Myocyte (in vitro differentiated cells): ENCODE results near the gene PATE4. TPM values are rescaled to one million over a fixed set of nuclear protein-coding genes. Genes with fewer than 3 reads are reported as not detected.
"Not testable (repeated sequence)": the region's sequence is repeated elsewhere in the genome, so short reads cannot be mapped to it uniquely, and the experiment has no call there.

Experiments used
- DNase-seq: peaks from one replicate; pipeline ENCODE4 v3.0.0-alpha.2; 2012; ENCODE audit warnings: low read depth
- polyA plus RNA-seq: library from polyadenylated mRNA; unstranded; fragments of >200 nt; gene quantifications from one replicate; pipeline ENCODE4 v1.2.1, GENCODE V29; 2012; ENCODE audit warnings: missing spikeins
- total RNA-seq: library from RNA; depleted of rRNA; stranded (reverse); fragments of >200 nt; gene quantifications from 2 replicates; pipeline ENCODE4 v1.2.3, GENCODE V29; 2014

PATE4 gene
- total RNA-seq, result not detected in 2 replicates
- not detected for polyA plus RNA-seq

- no peak for DNase-seq
Measured at GRCh38 chr11:125833016-125833415, at the start of gene PATE4. Gene PATE4 (plus strand): TSS chr11:125833316. CDS start chr11:125833360, 44 bp downstream.

- no peak for DNase-seq
Measured at GRCh38 chr11:125784678-125785077, 48.4 kb upstream of the PATE4 start.

- no peak for DNase-seq
Measured at GRCh38 chr11:125787827-125788226, 45.3 kb upstream of the PATE4 start, which contains the start of gene PATE3. Gene PATE3 (plus strand): TSS chr11:125788127. CDS start chr11:125788152, 25 bp downstream.

GRCh38 chr11:125790825-125791224 is 42.3 kb upstream of the PATE4 start:
- DNase-seq, result no peak

- DNase-seq, result no peak
Measured at GRCh38 chr11:125797641-125798040, 35.5 kb upstream of the PATE4 start.

GRCh38 chr11:125799808-125800207 is 33.3 kb upstream of the PATE4 start:
- no peak for DNase-seq

- no peak for DNase-seq
Measured at GRCh38 chr11:125802387-125802786, 30.7 kb upstream of the PATE4 start.

GRCh38 chr11:125807909-125808308 is 25.2 kb upstream of the PATE4 start:
- DNase-seq, result no peak

GRCh38 chr11:125835748-125836147 is 2.6 kb downstream of the PATE4 start:
- DNase-seq, result no peak

GRCh38 chr11:125842321-125842948 is 9.3 kb downstream of the PATE4 start:
- no peak for DNase-seq

GRCh38 chr11:125846188-125846587 is 13.1 kb downstream of the PATE4 start:
- no peak for DNase-seq

- DNase-seq, result not testable (repeated sequence)
Measured at GRCh38 chr11:125857670-125858069, 24.6 kb downstream of the PATE4 start.

- DNase-seq, result not testable (repeated sequence)
Measured at GRCh38 chr11:125862786-125863185, 29.7 kb downstream of the PATE4 start.

- DNase-seq, result not testable (repeated sequence)
Measured at GRCh38 chr11:125865354-125865753, 32.2 kb downstream of the PATE4 start.

- no peak for DNase-seq
Measured at GRCh38 chr11:125869521-125869920, 36.4 kb downstream of the PATE4 start.

GRCh38 chr11:125871391-125872137 is 38.4 kb downstream of the PATE4 start:
- peak; percentile 28 for DNase-seq

GRCh38 chr11:125872138-125872491 is 39.0 kb downstream of the PATE4 start:
- no peak for DNase-seq

- DNase-seq, result no peak
Measured at GRCh38 chr11:125873881-125874555, 40.9 kb downstream of the PATE4 start.

- DNase-seq, result peak; percentile 83
Measured at GRCh38 chr11:125874556-125875124, 41.5 kb downstream of the PATE4 start.

- no peak for DNase-seq
Measured at GRCh38 chr11:125881291-125881690, 48.2 kb downstream of the PATE4 start.

GRCh38 chr11:125883375-125883774 is 50.3 kb downstream of the PATE4 start:
- no peak for DNase-seq

GRCh38 chr11:125886997-125887372 is 53.9 kb downstream of the PATE4 start:
- no peak for DNase-seq
